HUES6 (cell line): ENCODE data around the gene RPL35A.
A peak's percentile ranks its signal among the peaks of the same experiment; 100 is the strongest.
"Not testable (repeated sequence)": the region's sequence is repeated elsewhere in the genome, so short reads cannot be mapped to it uniquely, and the experiment has no call there.

Experiments
- H3K27ac ChIP-seq: 2 replicates; pipeline ENCODE4 v1.7.0; 2013; ENCODE audit warnings: low read depth, mild to moderate bottlenecking, low read length, inconsistent platforms
- H3K27me3 ChIP-seq: 2 replicates; pipeline ENCODE4 v1.6.1; 2013; ENCODE audit warnings: low read length; ENCODE audit not compliant: control insufficient read depth, insufficient read depth
- H3K36me3 ChIP-seq: 2 replicates; pipeline ENCODE4 v1.6.1; 2013; ENCODE audit warnings: low read length; ENCODE audit not compliant: control insufficient read depth, insufficient read depth
- H3K4me1 ChIP-seq: 2 replicates; pipeline ENCODE4 v1.6.1; 2013; ENCODE audit warnings: low read length; ENCODE audit not compliant: control insufficient read depth, insufficient read depth
- H3K4me3 ChIP-seq: 2 replicates; pipeline ENCODE4 v1.5.1; 2013; ENCODE audit warnings: low read depth, low read length
- H3K9ac ChIP-seq: one replicate; pipeline ENCODE4 v1.6.1; 2013; ENCODE audit warnings: mild to moderate bottlenecking, low read length
- H3K9me3 ChIP-seq: 2 replicates; pipeline ENCODE4 v1.6.1; 2013; ENCODE audit warnings: low read depth, low read length; ENCODE audit not compliant: control insufficient read depth, insufficient read depth

RPL35A gene

GRCh38 chr3:197921429-197922275 is 28.3 kb upstream of the RPL35A start:
- H3K4me3 ChIP-seq, H3K4me1 ChIP-seq, H3K27ac ChIP-seq, H3K9ac ChIP-seq, H3K9me3 ChIP-seq, H3K36me3 ChIP-seq, H3K27me3 ChIP-seq: not testable (repeated sequence)

- H3K9me3 ChIP-seq, result no peaks in the 10 kb centered on the region
- no peaks in the 10 kb centered on the region for H3K27me3 ChIP-seq
- no peaks in the 10 kb centered on the region for H3K4me1 ChIP-seq
- no peak overlapping the region for H3K9ac ChIP-seq
- H3K27ac ChIP-seq, result no peak overlapping the region
- no peaks in the 10 kb centered on the region for H3K36me3 ChIP-seq
- H3K4me3 ChIP-seq, result no peak overlapping the region
Observed at GRCh38 chr3:197926418-197926817, 23.6 kb upstream of the RPL35A start.

- not testable (repeated sequence) for H3K27me3 ChIP-seq, H3K9me3 ChIP-seq, H3K4me1 ChIP-seq, H3K27ac ChIP-seq, H3K4me3 ChIP-seq, H3K9ac ChIP-seq, H3K36me3 ChIP-seq
Observed at GRCh38 chr3:197927578-197927977, 22.4 kb upstream of the RPL35A start.

GRCh38 chr3:197936819-197937384 is 13.1 kb upstream of the RPL35A start:
- H3K4me3 ChIP-seq, result no peak overlapping the region
- H3K36me3 ChIP-seq, result no peaks in the 10 kb centered on the region
- no peak overlapping the region for H3K27ac ChIP-seq
- H3K9ac ChIP-seq, result no peak overlapping the region
- H3K27me3 ChIP-seq, result no peaks in the 10 kb centered on the region
- peaks cover 6% of the 10 kb centered on the region; the same call in 1 of the 2 replicates for H3K4me1 ChIP-seq
- H3K9me3 ChIP-seq, result no peaks in the 10 kb centered on the region

- no peaks in the 10 kb centered on the region for H3K27me3 ChIP-seq
- H3K36me3 ChIP-seq, result no peaks in the 10 kb centered on the region
- no peak overlapping the region for H3K4me3 ChIP-seq
- H3K9me3 ChIP-seq, result no peaks in the 10 kb centered on the region
- H3K4me1 ChIP-seq, result peaks cover 6% of the 10 kb centered on the region; the same call in 1 of the 2 replicates
- no peak overlapping the region for H3K9ac ChIP-seq
- no peak overlapping the region for H3K27ac ChIP-seq
Observed at GRCh38 chr3:197940745-197941384, 9.1 kb upstream of the RPL35A start.

GRCh38 chr3:197942956-197943556 is 6.9 kb upstream of the RPL35A start:
- no peaks in the 10 kb centered on the region for H3K27me3 ChIP-seq
- H3K4me1 ChIP-seq, result no peaks in the 10 kb centered on the region
- no peak overlapping the region for H3K27ac ChIP-seq
- H3K9me3 ChIP-seq, result no peaks in the 10 kb centered on the region
- H3K9ac ChIP-seq, result no peak overlapping the region
- H3K4me3 ChIP-seq, result no peak overlapping the region
- no peaks in the 10 kb centered on the region for H3K36me3 ChIP-seq

GRCh38 chr3:197949191-197949777 is 706 bp upstream of the RPL35A start:
- H3K27me3 ChIP-seq, result no peaks in the 10 kb centered on the region
- H3K36me3 ChIP-seq, result peaks cover 40% of the 10 kb centered on the region
- peak overlapping the region; percentile 99 for H3K27ac ChIP-seq
- H3K4me1 ChIP-seq, result peaks cover 2% of the 10 kb centered on the region; the same call in 1 of the 2 replicates
- peak overlapping the region; percentile 95 for H3K4me3 ChIP-seq
- H3K9ac ChIP-seq, result peak overlapping the region; percentile 98
- H3K9me3 ChIP-seq, result no peaks in the 10 kb centered on the region

- Histone ChIP-seq H3K36me3 (peaks cover 54% of the 10 kb centered on the region), H3K27me3 (no peaks in the 10 kb centered on the region), H3K27ac (peak overlapping the region; percentile 99), H3K9ac (peak overlapping the region; percentile 98), H3K4me3 (peak overlapping the region; percentile 95), H3K4me1 (peaks cover 2% of the 10 kb centered on the region; the same call in 1 of the 2 replicates), H3K9me3 (no peaks in the 10 kb centered on the region)
Observed at GRCh38 chr3:197950677-197951061, 679 bp downstream of the RPL35A start.

GRCh38 chr3:197951392-197951990 is 1.5 kb downstream of the RPL35A start:
- Histone ChIP-seq H3K36me3 (peaks cover 62% of the 10 kb centered on the region), H3K27me3 (no peaks in the 10 kb centered on the region), H3K9ac (peak overlapping the region; percentile 98), H3K4me3 (peak overlapping the region; percentile 95), H3K4me1 (peaks cover 2% of the 10 kb centered on the region; the same call in 1 of the 2 replicates), H3K27ac (peak overlapping the region; percentile 99; the same call in 1 of the 2 replicates), H3K9me3 (no peaks in the 10 kb centered on the region)

- Histone ChIP-seq H3K4me1 (peaks cover 2% of the 10 kb centered on the region; the same call in 1 of the 2 replicates), H3K27me3 (no peaks in the 10 kb centered on the region), H3K36me3 (peaks cover 68% of the 10 kb centered on the region), H3K9ac (no peak overlapping the region), H3K9me3 (no peaks in the 10 kb centered on the region), H3K27ac (no peak overlapping the region), H3K4me3 (no peak overlapping the region)
Observed at GRCh38 chr3:197952440-197952839, 2.5 kb downstream of the RPL35A start.
